Measurements from ENCODE around the gene EIF4B. TPM values are rescaled to one million over a fixed set of nuclear protein-coding genes. Genes with fewer than 3 reads are reported as not detected.

The EIF4B gene
- total and polyA plus RNA-seq, 4 donors = 81.9 to 684 (median 220) TPM

DNA sequence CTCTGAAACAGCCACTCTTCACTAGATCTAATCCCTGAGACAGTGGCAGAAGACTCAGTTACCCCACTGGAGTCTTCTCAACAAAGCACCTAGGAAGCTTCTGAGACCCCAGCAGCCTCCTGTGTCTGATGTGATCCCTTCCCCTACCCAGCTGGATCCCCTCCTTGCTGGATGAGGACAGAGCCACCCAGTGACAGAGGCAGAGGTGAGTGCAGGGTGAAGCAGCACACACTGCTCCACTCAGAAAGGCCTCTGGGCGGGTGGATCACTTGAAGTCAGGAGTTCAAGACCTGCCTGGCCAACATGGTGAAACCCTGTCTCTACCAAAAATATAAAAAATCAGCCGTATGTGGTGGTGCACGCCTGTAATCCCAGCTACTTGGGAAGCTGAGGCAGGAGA is 70.2 kb downstream of the EIF4B start:
- Histone ChIP-seq H3K27ac (ENCODE audit: low read depth in 1 of 2, low read length in 1 of 2) (peak overlapping the region in 1 of 2 donors; percentile 49), H3K27me3 (ENCODE audit: control insufficient read depth in 3 of 3, insufficient read depth in 3 of 3, low read length in 2 of 3) (no peaks in the 10 kb centered on the region), H3K4me1 (ENCODE audit: control insufficient read depth in 5 of 5, insufficient read depth in 5 of 5, low read length in 5 of 5) (peaks cover 8 to 38% (median 26%) of the 10 kb centered on the region in 5 donors), H3K9ac (ENCODE audit: insufficient read depth in 1 of 2, low read length in 2 of 2) (peak overlapping the region in 1 of 2 donors; percentile 5), H3K4me3 (no peak overlapping the region), H3K36me3 (ENCODE audit: control insufficient read depth in 4 of 4, insufficient read depth in 4 of 4, low read length in 4 of 4) (peaks cover 7 to 30% (median 20%) of the 10 kb centered on the region in 4 donors), H3K9me3 (ENCODE audit: control insufficient read depth in 4 of 4, insufficient read depth in 3 of 4, low read length in 3 of 4) (no peaks in the 10 kb centered on the region)
- no peak for ATAC-seq (ENCODE audit: insufficient read depth, low FRiP score)
- TF ChIP-seq, protein P1, sequence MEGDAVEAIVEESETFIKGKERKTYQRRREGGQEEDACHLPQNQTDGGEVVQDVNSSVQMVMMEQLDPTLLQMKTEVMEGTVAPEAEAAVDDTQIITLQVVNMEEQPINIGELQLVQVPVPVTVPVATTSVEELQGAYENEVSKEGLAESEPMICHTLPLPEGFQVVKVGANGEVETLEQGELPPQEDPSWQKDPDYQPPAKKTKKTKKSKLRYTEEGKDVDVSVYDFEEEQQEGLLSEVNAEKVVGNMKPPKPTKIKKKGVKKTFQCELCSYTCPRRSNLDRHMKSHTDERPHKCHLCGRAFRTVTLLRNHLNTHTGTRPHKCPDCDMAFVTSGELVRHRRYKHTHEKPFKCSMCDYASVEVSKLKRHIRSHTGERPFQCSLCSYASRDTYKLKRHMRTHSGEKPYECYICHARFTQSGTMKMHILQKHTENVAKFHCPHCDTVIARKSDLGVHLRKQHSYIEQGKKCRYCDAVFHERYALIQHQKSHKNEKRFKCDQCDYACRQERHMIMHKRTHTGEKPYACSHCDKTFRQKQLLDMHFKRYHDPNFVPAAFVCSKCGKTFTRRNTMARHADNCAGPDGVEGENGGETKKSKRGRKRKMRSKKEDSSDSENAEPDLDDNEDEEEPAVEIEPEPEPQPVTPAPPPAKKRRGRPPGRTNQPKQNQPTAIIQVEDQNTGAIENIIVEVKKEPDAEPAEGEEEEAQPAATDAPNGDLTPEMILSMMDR (IDR thresholded peaks at IDR 0.05; ENCODE audit: control extremely low read depth, extremely low read depth) = no peak
- DNase-seq = no peak
- WGBS, 2 donors = 95 to 97% methylated on average over 3 of the region's 3 CpGs

DNA sequence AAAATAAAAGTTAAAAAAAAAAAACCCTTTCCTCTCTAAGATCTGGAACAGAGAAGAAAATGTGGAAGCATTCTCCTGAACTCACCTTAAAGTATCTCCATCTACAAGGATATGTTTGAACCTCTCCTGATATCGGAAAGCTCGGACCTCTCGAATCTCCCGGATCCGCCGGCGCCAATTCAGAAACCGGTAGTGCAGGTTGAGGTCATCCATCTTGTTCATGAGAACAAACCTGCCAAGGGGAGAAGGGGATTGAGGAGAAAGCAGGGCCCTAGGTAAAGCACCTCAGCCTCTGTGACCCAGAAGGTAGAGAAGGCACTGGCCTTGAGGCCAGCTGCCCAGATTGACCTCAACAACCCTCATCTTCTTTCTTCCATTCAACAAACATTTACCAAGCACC is 70.8 kb downstream of the EIF4B start:
- Histone ChIP-seq H3K9ac (ENCODE audit: insufficient read depth in 1 of 2, low read length in 2 of 2) (no peak overlapping the region), H3K4me1 (ENCODE audit: control insufficient read depth in 5 of 5, insufficient read depth in 5 of 5, low read length in 5 of 5) (peaks cover 4 to 32% (median 22%) of the 10 kb centered on the region in 5 donors), H3K4me3 (no peak overlapping the region), H3K27ac (ENCODE audit: low read depth in 1 of 2, low read length in 1 of 2) (peak overlapping the region in 1 of 2 donors; percentile 54), H3K27me3 (ENCODE audit: control insufficient read depth in 3 of 3, insufficient read depth in 3 of 3, low read length in 2 of 3) (no peaks in the 10 kb centered on the region), H3K36me3 (ENCODE audit: control insufficient read depth in 4 of 4, insufficient read depth in 4 of 4, low read length in 4 of 4) (peaks cover 7 to 30% (median 20%) of the 10 kb centered on the region in 4 donors), H3K9me3 (ENCODE audit: control insufficient read depth in 4 of 4, insufficient read depth in 3 of 4, low read length in 3 of 4) (no peaks in the 10 kb centered on the region)
- ATAC-seq (ENCODE audit: insufficient read depth, low FRiP score) (no peak), DNase-seq (peak in 2 of 3 donors; percentile 60 to 69)
- TF ChIP-seq, protein P1 (IDR thresholded peaks at IDR 0.05; ENCODE audit: control extremely low read depth, extremely low read depth) = no peak
- WGBS, 2 donors = 66 to 92% methylated on average over 8 of the region's 8 CpGs

DNA sequence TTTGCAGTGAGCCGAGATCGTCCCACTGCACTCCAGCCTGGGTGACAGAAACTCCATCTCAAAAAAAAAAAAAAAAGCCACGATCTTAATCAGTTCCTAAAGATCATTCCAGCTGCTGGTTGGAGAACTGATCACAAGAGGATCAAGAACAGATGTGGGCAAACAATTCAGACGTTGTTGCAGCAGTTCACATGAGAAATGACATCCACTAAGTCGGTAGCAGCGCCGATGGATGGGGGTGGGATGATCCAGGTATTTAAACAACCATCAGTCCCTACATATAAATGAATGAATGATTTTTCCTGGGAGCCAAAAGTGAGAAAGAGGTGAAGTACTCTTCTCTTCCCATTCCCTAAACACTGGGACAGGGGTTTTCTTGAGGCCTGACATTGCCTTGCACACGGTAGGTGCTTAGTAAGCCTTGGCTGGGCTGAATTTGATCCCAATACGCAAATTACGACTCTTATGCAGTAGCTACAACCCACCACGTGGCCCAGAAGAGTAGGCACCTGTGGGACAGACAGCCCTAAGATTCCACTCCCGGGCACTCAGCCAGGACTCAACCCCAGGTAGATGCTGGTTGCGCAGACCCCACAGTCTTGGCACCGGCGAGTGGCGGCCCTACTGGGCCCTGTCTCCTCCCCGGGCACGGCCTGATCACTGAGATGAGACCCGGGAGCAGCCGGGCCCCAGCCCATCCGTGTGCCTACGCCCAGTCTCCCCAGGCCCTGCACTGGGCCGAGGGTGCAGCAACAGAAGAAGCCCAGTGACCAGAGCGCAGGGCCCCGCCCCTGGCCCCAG is 72.4 kb downstream of the EIF4B start:
- Histone ChIP-seq H3K27ac (ENCODE audit: low read depth in 1 of 2, low read length in 1 of 2) (peak overlapping the region; percentile 62 to 93), H3K4me1 (ENCODE audit: control insufficient read depth in 5 of 5, insufficient read depth in 5 of 5, low read length in 5 of 5) (peaks cover 0 to 23% (median 13%) of the 10 kb centered on the region in 5 donors), H3K9me3 (ENCODE audit: control insufficient read depth in 4 of 4, insufficient read depth in 3 of 4, low read length in 3 of 4) (no peaks in the 10 kb centered on the region), H3K27me3 (ENCODE audit: control insufficient read depth in 3 of 3, insufficient read depth in 3 of 3, low read length in 2 of 3) (no peaks in the 10 kb centered on the region), H3K4me3 (peak overlapping the region; percentile 74), H3K36me3 (ENCODE audit: control insufficient read depth in 4 of 4, insufficient read depth in 4 of 4, low read length in 4 of 4) (peaks cover 7 to 25% (median 17%) of the 10 kb centered on the region in 4 donors), H3K9ac (ENCODE audit: insufficient read depth in 1 of 2, low read length in 2 of 2) (peak overlapping the region; percentile 12 to 66)
- 20 to 22% methylated on average over 23 to 25 of the region's 25 CpGs for whole genome bisulfite sequencing, 2 donors
- TF ChIP-seq, protein P1 (IDR thresholded peaks at IDR 0.05; ENCODE audit: control extremely low read depth, extremely low read depth) = no peak
- DNase-seq (no peak), ATAC-seq (ENCODE audit: insufficient read depth, low FRiP score) (no peak)

Data from lung (tissue), 12 donors.